Activated T-cell treated with anti-CD3 and anti-CD28 coated beads for 24 hours (primary cell): ENCODE data around the gene IL23R.

ENCODE experiments used
- DNase-seq: peaks from one replicate; pipeline ENCODE4 v3.0.0-alpha.2; 2020; ENCODE audit warnings: low read depth

IL23R gene

DNA sequence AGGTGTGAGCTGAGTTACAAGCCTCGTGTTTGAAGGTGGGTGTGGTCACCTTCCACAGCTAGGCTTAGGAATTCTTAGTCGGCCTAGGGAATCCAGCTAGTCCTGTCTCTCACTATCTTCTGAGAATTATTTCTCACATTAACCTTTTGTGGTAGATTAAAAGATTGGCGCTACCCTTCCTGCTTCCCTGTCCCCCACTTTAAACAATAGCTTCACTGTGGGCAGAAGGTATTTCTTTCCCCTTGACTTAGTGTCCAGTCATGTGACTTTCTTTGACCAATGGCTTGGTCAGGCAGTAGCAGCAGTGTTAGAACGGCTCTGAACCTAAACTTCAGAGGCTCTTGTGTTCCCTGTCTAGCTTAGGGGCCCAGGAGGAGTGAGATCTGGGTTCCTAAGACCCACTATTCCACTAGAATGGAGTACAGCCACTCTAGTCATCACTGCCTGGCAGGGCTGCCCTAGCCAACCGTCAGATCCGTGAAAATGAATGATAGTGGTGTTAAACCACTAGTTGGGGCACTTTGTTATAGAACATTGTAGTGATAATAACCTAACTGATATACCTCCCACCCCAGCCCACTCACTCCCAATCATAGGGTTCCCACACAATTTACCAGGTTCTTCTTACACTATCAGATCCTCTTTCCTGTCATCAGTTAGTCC, 17.6 kb upstream of the IL23R start:
- DNase-seq, result no peak

DNA sequence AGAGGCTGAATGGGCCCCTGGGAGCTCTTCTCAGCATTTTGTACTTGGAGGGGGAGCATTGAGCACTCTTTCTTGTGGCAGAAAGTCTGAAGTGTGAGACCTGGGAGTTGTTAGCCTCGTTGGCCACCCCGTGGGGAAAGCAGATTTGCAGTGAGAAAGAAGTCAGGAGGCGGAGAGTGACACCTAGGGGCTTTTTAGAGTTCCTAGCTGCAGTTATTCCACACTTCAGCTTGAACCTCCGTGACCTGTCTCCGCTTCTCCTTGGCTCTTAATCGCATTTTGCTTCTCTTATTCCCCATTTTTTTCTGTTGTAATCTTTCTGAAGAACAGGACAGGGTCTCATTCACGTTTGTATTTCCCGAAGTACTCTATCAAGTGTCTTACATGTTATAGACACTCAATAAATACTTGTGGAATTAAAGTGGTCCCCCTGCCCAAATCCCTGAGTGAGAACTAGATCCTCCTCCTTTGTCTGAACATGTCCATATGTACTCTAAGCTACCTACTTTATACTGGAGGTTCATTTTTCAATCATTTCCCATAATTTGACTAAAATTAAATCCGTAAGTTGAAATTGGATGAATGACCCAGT, 17.0 kb upstream of the IL23R start:
- DNase-seq, result peak; percentile 50

DNA sequence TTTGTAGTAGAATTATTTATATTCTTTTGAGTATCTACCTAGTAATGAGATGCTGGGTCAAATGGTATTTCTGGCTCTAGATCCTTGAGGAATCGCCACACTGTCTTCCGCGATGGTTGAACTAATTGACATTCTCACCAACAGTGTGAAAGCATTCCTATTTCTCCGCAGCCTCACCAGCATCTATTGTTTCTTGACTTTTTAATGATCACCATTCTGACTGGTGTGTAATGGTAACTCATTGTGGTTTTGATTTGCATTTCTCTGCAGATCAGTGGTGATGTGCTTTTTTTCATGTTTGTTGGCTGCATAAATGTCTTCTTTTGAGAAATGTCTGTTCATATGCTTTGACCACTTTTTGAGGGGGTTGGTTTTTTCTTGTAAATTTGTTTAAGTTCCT, 15.3 kb upstream of the IL23R start:
- no peak for DNase-seq

DNA sequence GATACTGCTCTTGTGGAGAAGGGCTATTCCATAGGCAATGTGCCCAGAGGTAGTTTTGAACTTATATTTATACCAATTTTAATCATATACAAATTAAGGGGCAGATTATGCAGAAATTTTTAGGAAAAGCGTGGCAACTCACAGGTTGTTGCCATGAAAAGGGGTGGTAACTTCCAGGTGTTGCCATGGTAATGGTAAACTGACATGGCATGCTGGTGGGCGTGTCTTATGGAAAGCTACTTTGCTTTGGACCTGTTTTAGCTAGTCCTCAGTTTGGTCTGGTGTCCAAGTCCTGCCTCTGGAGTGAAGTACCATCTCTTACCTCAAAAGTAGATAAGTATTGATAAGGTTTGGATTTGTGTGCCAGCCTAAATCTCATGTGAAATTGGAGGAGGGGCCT, 7.9 kb upstream of the IL23R start:
- DNase-seq, result no peak

DNA sequence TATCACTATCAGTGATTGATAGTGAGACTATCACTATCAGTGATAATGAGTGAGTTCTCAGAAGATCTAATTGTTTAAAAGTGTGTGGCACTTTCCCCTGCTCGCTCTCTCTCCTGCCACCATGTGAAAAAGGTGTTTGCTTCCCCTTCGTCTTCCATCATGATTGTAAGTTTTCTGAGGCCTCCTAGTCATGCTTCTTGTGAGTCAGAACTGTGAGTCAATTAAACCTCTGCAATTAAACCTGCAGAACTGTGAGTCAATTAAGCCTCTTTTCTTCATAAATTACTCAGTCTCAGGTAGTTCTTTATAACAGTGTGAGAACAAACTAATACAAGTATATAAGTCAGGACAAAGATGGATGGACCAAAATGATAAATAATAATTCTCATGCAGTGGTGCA, 7.0 kb upstream of the IL23R start:
- DNase-seq, result no peak

DNA sequence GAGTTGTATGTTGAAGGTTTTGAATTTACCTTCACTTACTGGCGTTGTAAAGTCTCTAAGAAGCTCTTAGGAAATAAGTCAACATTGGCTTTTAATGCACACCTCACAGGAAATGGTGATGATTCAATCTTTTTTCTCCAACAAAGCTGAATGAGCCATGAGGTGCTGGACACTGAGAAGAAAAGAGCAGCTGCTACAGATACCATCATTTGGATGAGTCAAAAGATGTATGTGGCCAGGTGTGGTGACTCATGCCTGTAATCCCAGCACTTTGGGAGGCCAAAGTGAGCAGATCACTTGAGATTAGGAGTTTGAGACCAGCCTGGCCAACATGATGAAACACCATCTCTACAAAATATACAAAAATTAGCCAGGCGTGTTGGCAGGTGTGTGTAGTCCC, 3.3 kb upstream of the IL23R start:
- no peak for DNase-seq

DNA sequence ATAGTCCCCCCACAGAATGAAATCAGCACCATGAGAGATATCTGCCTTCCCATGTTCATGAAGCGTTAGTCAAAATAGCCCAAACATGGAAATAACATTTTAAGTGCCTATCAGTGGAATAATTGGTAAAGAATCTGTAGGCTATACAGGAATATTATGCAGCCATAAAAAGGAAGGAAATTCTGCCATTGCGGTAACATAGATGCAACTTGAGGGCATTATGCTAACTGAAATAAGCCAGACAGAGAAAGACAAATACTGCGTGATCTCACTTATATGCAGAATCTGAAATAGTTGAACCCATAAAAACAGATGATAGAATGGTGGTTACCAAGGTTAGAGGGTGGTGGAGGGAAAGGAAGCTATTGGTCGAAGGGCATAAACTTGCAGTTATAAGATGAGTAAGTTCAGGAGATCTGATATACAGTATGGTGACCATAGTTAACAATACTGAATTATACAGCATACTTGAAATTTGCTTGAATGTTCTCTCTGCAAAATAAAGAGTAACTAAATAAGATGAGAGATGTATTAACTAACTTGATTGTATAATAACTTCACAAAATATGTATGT, 699 bp upstream of the IL23R start:
- no peak for DNase-seq

DNA sequence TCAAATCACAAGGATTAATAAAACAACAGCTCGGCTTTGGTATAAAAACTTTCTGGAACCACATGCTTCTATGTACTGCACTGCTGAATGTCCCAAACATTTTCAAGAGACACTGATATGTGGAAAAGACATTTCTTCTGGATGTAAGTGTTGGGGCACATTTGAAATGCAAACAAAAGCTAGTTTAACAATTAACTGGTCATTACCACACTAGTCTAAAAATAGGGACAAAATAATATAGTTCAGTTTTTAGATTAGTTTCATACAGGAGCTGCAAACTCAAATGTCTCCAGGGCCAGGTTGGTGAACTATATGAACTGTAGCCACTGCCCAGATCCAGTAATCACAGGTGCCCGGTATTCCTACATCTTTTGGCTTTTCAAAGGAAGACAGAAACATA, 3.2 kb downstream of the IL23R start:
- DNase-seq, result no peak

DNA sequence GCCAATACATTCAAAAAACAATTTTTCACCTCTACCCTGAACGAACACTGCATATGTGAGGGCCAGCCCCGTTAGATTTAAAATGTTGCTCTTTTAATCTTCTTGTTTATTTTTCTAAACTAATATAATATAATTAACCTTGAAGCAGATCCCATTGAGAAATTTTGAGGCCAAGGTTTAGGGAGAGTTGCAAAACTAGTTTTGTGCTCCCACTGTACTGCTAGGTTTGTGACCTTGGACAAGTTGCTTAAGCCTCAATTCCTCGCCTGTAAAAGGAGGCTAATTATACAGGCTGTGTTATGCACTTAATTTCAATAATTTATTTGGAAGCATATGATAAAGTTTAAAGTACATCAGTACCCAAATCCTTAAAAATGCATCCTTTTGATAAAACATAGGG, 3.7 kb downstream of the IL23R start:
- DNase-seq, result no peak

DNA sequence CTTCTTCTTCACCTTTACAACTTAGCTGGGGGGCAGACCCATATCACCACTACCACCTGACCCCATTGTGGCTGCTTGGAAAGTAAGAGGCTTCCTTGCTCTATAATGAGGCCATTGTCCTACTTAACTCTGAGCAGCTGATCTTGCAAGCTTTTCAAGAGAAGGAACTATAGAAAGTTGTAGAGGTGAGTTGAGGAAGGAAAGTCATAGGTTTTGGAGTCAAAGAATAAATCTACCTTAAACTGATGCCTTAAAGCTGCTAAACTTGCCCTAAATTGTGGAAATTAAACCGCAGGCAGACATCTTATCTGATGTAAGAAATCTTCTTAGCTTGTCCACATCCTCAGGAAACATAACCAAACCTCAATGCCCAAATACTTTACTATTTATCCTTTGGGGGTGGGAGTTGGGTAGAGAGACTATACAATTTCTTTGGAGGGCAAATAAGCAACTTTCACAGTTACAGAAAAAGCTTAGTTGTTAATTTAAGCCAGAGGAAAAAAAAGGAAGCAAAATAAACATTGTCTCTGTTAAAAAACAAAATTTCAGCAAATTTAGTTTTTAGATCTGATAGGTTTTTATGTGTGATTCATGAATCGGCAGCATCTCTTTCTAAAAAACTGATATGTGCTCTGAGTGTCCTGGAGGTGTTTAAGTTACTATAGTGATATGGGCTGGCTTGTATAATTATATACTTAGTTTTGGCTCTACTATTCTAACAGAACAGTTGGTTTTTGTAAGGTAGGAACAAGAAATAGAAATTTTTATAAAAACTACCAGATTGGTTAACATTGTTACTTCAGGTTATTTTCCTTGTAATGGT, 4.7 kb downstream of the IL23R start:
- no peak for DNase-seq

DNA sequence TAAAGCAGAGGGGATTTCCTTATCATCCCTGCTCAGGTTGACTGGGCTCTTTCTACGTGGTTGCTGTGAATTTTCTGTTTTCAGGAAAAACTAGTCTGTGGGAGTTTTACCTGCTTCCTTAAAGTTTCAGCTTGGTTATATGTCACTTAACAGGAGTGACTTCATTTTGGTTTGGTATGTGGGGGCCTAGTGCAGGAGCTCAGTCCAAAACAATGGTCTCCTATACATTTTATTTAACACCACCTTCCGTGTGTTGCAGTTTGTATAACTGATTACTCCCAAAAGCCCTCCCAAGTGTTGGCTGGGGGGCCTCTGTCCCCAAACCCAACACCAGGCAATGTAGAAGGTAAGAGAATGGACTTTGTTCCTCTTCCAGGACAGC, 5.3 kb downstream of the IL23R start:
- no peak for DNase-seq

DNA sequence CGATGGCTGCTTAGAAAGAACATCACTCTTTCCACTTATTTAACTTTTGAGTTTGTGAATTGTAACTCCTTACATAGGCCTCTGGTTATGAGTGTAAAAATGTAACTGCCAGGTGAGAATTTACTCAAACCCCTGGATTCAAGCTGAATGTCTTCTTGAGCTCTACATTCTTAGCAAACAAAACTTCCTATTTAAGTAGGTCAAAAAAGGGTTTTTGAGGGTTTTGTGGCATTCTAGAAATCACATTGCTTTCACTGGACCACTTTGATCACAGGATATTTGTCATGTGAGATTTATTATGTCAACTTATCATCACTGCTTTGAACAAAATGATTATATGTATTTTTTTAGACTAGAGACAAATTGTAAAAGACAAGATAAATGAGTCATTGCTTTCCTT, 5.7 kb downstream of the IL23R start:
- no peak for DNase-seq

DNA sequence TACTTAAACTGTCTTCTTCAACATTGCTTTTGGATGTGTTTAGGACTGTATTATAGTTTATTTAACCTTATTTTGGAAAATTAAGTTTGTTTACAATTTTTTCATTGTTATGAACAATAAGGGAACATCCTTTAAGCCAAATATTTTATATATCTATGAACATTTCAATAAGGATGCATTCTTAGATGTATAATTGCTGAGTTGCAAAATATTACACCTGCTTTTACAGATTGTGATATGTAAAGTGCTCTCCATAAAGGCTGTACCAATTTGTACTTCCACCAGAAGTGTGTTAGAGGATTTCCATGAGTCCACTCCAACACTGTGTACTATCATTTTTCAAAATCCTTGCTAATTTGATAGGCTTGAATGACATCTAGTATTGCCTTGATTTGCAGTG, 7.7 kb downstream of the IL23R start:
- DNase-seq, result no peak

DNA sequence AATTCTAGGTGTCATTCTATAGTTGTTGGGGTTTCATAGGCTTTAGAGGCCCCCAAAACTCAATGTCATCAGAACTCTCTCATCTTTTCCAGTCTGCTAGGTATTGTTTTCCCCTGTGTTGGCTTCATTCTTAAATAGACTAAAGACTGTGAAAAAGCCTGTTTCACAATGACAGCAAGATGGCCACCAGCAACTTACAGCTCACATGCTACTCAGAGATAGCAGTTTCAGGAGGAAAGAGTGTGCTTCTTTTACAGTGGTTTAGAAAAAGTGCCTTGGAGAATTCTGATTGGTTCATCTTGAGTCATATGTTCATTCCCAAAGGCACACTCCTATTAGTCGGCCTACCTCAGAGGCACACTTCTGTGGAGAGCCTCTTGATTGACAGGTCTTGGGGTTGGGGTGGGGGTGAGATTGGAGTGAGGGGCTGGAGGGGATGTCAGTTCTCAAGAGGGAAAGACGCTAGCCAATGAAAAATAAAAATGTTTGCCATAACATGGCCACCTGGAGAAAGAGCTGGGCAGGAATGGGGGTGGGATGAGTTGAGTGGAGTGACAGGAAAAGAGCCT, 8.5 kb downstream of the IL23R start:
- no peak for DNase-seq

DNA sequence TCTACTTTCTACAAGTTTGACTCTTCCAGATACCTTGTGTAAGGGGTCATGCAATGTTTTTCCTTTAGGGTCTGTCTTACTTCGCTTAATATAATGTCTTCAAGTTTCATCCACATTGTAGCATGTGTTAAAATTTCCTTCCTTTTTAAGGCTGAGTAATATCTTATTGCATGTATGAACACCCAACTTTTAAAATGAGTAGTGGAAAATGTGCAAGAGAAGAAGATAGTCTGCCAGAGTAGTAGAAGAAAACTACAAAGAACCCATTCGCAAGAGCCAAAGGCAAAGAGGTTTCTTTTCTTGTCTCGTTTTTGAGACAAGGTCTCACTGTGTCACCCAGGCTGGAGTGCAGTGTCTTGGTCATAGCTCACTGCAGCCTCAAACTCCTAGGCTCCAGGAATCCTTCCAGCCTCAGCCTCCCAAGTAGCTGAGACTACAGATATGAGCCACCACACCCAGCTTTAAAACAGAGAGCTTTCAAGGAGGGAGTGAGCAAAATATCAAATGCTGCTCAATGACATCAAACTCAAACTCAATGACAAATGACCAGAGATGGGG, 9.4 kb downstream of the IL23R start:
- DNase-seq, result no peak

DNA sequence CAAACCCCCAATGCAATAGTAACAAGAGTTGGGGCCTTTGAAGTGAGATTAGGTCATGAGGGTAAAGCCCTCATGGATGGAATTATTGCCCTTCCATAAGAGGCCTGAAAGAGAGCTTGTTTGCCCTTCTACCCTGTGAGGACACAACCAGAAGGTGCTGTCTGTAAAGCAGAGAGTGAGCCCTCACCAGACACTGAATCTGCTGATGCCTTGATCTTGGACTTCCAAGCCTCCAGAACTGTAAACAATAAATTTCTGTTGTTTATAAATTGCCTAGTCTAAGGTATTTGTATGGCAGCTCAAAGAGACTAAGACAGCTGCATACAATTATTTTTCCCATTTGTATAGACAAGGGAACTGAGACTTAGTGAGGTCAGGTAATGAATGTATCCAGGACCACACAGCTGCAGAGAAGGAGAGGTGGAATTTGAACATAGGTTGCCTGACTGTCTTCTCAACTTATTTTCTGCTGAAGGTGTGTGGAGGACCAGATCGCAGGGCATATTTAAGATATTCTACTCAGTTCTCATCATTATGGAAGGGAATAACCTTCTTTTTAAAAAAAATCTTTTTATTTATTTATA, 18.7 kb downstream of the IL23R start:
- no peak for DNase-seq

DNA sequence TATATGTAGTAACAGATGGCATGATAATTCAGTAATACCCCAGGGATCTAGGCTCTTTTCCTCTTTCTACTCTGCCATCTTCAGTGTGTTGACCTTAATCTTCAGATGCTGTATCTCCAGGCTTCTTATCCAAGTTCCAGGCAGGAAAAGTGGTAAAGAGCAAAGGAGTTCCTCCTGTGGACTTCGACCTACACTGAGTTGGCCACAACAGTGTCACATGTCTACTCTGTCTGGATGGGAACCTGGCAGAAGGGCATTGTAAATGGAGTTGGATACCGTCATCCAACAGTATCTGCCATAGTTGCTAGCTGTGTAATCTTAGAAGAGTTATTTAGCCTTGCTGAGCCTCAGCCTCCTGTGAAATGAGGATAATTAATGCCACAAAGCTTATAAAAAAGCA, 21.9 kb downstream of the IL23R start:
- no peak for DNase-seq

DNA sequence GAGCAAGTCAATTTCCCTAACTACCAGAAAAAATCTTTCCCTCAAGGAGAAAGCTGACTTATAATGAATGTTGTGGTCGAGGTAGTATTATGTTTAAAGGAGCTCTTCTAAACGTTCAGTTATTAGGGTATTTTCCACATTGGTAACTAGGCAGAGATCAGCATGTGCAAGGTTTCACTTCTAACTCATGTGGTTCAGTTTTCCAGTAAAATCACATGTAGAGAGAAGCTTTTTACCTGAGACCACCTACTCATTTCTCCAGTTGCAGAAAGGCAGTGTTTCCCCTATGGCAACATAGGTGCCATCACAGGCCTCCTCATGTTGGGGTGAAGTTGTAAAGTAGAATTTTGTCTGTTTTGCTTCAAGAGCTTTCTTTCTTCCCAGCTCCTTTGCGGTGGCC, 23.7 kb downstream of the IL23R start:
- no peak for DNase-seq

DNA sequence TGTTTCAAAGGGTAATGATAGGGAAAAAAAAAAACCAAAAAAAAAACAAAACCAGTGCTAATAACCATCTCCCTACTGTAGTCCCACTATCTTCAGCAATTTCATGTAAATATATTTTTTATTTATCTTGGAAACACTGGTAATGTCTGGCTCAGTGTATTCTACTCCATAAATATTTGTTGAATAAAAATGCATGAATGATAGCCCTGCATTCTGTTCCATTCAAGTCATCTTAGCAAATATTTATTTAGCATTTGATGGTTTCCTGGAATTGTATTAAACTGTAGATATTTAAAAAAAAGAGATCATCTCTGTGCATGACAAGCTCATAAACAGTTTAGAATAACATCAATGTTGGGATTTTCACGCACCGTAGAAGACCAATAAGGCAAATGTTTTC, 24.2 kb downstream of the IL23R start:
- DNase-seq, result no peak

DNA sequence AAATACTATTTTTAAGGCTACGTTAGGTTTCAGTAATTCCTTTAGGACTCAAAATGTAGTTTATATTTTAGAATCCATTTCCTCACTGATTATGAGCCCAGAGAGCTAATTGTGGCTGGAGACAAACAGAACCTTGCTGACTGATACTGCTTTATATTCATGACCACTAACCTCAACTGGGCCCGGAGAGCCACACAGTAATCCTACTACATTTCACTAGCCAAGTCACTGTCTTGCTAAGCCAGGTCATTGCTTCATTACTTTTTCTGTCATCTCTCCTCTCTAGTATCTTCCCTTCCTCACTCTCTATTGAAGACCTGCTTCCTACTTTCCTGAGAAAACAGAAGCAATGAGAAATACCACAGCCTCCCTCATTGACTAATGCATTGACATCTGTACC, 24.7 kb downstream of the IL23R start:
- DNase-seq, result no peak

DNA sequence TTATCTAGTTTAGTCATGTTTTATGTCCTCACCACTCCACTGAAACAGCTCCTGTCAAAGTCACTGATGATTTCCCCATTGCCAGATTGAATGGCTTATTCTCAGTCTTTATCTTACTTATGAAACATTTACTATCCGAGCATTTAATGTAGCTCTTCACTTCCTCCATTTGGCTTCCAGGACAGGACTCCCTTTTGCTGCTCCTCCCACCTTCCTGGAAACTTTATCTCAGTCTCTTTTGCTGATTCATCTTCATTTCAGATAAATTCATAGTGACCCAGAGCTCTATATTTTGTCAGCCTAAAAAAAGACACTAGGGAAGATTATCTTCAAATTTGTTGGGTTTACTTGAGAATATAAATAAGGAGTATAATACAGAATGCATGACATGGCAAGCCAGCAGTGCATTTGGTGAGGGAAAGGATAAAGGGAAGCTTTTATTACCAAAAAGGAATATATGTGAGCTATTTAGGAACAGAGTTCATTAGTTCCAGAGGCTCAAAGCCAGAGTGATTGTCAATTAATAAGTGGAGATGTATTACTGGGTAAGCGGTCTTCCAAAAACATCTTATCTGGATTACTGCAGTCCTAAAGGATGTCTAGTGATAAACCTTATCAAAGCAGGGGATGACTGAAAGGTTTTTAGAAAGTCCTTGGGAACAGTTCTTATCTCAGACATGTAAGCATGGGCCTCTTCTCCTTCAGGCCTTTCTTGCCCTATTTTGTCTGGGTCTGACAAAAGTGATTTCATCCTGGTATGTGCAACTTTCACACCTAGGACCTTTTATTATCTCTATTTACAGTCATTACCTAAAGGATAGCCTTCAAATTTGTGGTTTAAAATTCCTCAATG, 25.6 kb downstream of the IL23R start:
- no peak for DNase-seq
